OCI-LY7 (cell line): ENCODE data around the gene MYBPHL.

ENCODE experiments used
- CTCF ChIP-seq: fragments of 200-600 bp; sonication (generic); conservative IDR thresholded peaks from 2 replicates; pipeline ENCODE4 v1.5.1; 2014; ENCODE audit warnings: mild to moderate bottlenecking, antibody characterized with exemption, low read length, moderate library complexity, mixed read lengths
- EZH2phosphoT487 ChIP-seq: fragments of 200-600 bp; sonication (generic); IDR thresholded peaks from 2 replicates; pipeline ENCODE4 v1.6.1; 2018; ENCODE audit warnings: low read depth, borderline replicate concordance, mild to moderate bottlenecking, mixed run types, antibody characterized with exemption, low read length, moderate library complexity, mixed read lengths

GRCh38 chr1:109267743-109268300 is 39.0 kb downstream of the MYBPHL start:
- TF ChIP-seq CTCF (no peak), EZH2phosphoT487 (no peak)
